SK-N-SH (cell line): ENCODE measurements around the gene FASLG. TPM values are rescaled to one million over a fixed set of nuclear protein-coding genes. Genes with fewer than 3 reads are reported as not detected.

Experiments used
- CTCF ChIA-PET: fragments of 300-600, 350-600 bp; formaldehyde crosslinking; extraction: SDS; loops from one replicate; lab custom pipeline; 2021; lab: Yijun Ruan, JAX
- POLR2A ChIA-PET: fragments of 350-600 bp; sonication (Branson Sonifier 250); formaldehyde crosslinking; extraction: SDS; loops from one replicate; lab custom pipeline; 2020; ENCODE audit warnings: antibody characterized with exemption, inconsistent platforms; lab: Yijun Ruan, JAX
- DNase-seq: peaks from one replicate; pipeline ENCODE4 v3.0.0; 2012
- H2AFZ ChIP-seq: fragments of 200-600 bp; sonication (generic); 2 replicates; pipeline ENCODE4 v1.8.1; 2016; ENCODE audit warnings: antibody characterized with exemption, mild to moderate bottlenecking, low read depth
- H3F3A ChIP-seq: fragments of 200-600 bp; sonication (generic); replicated peaks from 2 replicates; pipeline ENCODE3; 2016; ENCODE audit warnings: antibody characterized with exemption, mild to moderate bottlenecking; ENCODE audit not compliant: insufficient read depth
- H3K27ac ChIP-seq, 2 experiments: fragments of 200-500 bp in 1 of 2; fragments of 200-600 bp in 1 of 2; sonication (Bioruptor generic) in 1 of 2; sonication (generic), shearing (Covaris generic) in 1 of 2; 2 replicates each; pipeline versions ENCODE4 v1.5.1 to v1.6.1; 2014 to 2016; ENCODE audit warnings: low read depth in 2 of 2, inconsistent platforms in 1 of 2, low read length in 1 of 2, mild to moderate bottlenecking in 1 of 2, mixed read lengths in 1 of 2
- H3K27me3 ChIP-seq: fragments of 200-600 bp; sonication (generic), shearing (Covaris generic); 2 replicates; pipeline ENCODE4 v1.6.1; 2016; ENCODE audit warnings: mixed run types; ENCODE audit not compliant: insufficient read depth
- H3K36me3 ChIP-seq, 2 experiments: fragments of 200-500 bp in 1 of 2; fragments of 200-600 bp in 1 of 2; sonication (Bioruptor generic) in 1 of 2; sonication (generic) in 1 of 2; replicated peaks in 1 of 2; 2 replicates each; pipeline versions ENCODE3 to v1.5.1; 2014 to 2016; ENCODE audit warnings: low read length in 1 of 2, mild to moderate bottlenecking in 1 of 2; ENCODE audit not compliant: insufficient read depth in 2 of 2, control insufficient read depth in 1 of 2
- H3K4me1 ChIP-seq, 2 experiments: fragments of 200-500 bp in 1 of 2; fragments of 200-600 bp in 1 of 2; sonication (Bioruptor generic) in 1 of 2; sonication (generic), shearing (Covaris generic) in 1 of 2; 2 replicates each; pipeline versions ENCODE4 v1.5.1 to v1.6.1; 2014 to 2016; ENCODE audit warnings: low read depth in 1 of 2, low read length in 1 of 2, mixed run types in 1 of 2; ENCODE audit not compliant: insufficient read depth in 2 of 2, control insufficient read depth in 1 of 2
- H3K4me2 ChIP-seq: fragments of 200-600 bp; sonication (generic), shearing (Covaris generic); 2 replicates; pipeline ENCODE4 v1.6.1; 2017; ENCODE audit warnings: mixed run types
- H3K4me3 ChIP-seq, 2 experiments: fragments of 200-500 bp in 1 of 2; fragments of 200-600 bp in 1 of 2; sonication (Bioruptor generic) in 1 of 2; sonication (generic), shearing (Covaris generic) in 1 of 2; 2 replicates each; pipeline versions ENCODE4 v1.5.1 to v1.8.1; 2014 to 2016; ENCODE audit warnings: low read depth in 2 of 2, inconsistent platforms in 1 of 2, low read length in 1 of 2, mild to moderate bottlenecking in 1 of 2, mixed read lengths in 1 of 2, moderate library complexity in 1 of 2
- H3K79me2 ChIP-seq: fragments of 200-600 bp; sonication (generic); 2 replicates; pipeline ENCODE4 v1.8.1; 2017; ENCODE audit warnings: mild to moderate bottlenecking; ENCODE audit not compliant: insufficient read depth
- H3K9ac ChIP-seq: fragments of 200-600 bp; sonication (generic); 2 replicates; pipeline ENCODE4 v1.6.1; 2017; ENCODE audit warnings: mixed run types
- H3K9me2 ChIP-seq: fragments of 200-600 bp; sonication (generic); 2 replicates; pipeline ENCODE4 v1.6.1; 2017; ENCODE audit warnings: mixed run types
- H3K9me3 ChIP-seq: fragments of 200-600 bp; sonication (generic); 2 replicates; pipeline ENCODE4 v1.6.1; 2017; ENCODE audit warnings: mixed run types, mild to moderate bottlenecking, moderate library complexity
- H4K20me1 ChIP-seq: fragments of 200-600 bp; sonication (generic); 2 replicates; pipeline ENCODE4 v1.6.1; 2017; ENCODE audit warnings: mild to moderate bottlenecking, mixed run types; ENCODE audit not compliant: insufficient read depth
- ELF1 ChIP-seq: IDR thresholded peaks from 2 replicates; pipeline ENCODE4 v1.4.0; 2012
- FOSL2 ChIP-seq: IDR thresholded peaks from 2 replicates; pipeline ENCODE4 v1.4.0; 2012; ENCODE audit warnings: low read depth, mild to moderate bottlenecking, moderate library complexity, borderline replicate concordance
- GABPA ChIP-seq: IDR thresholded peaks from 2 replicates; pipeline ENCODE4 v1.4.0; 2012; ENCODE audit warnings: low read depth, mild to moderate bottlenecking
- GATA2 ChIP-seq: sonication (generic); formaldehyde crosslinking; IDR thresholded peaks from 2 replicates; pipeline ENCODE4 v1.5.0; 2020; ENCODE audit warnings: mild to moderate bottlenecking, missing genetic modification reagents
- JUND ChIP-seq: IDR thresholded peaks from 2 replicates; pipeline ENCODE4 v1.4.0; 2012
- MXI1 ChIP-seq: IDR thresholded peaks from 2 replicates; pipeline ENCODE4 v1.6.1; 2012; ENCODE audit warnings: mild to moderate bottlenecking, low read depth, low read length, improper control_type of control experiment
- NFIC ChIP-seq: IDR thresholded peaks from 2 replicates; pipeline ENCODE4 v1.4.0; 2012; ENCODE audit warnings: borderline replicate concordance
- POLR2AphosphoS5 ChIP-seq: IDR thresholded peaks from 2 replicates; pipeline ENCODE4 v1.6.1; 2012; ENCODE audit warnings: low read depth, low read length
- RAD21 ChIP-seq: IDR thresholded peaks from 2 replicates; pipeline ENCODE4 v1.6.1; 2012; ENCODE audit warnings: mild to moderate bottlenecking, low read length
- RXRA ChIP-seq: IDR thresholded peaks from 2 replicates; pipeline ENCODE4 v1.4.0; 2012; ENCODE audit warnings: low read depth, mild to moderate bottlenecking, borderline replicate concordance
- SIN3A ChIP-seq: IDR thresholded peaks from 2 replicates; pipeline ENCODE4 v1.6.1; 2012; ENCODE audit warnings: low read depth, mild to moderate bottlenecking, low read length, moderate library complexity, borderline replicate concordance
- TCF12 ChIP-seq: IDR thresholded peaks from 2 replicates; pipeline ENCODE4 v1.4.0; 2012
- YY1 ChIP-seq: IDR thresholded peaks from 2 replicates; pipeline ENCODE4 v1.4.0; 2012; ENCODE audit warnings: low read depth, mild to moderate bottlenecking
- WGBS: methylation state at CpG from one replicate; pipeline ENCODE4 v1.1.6; 2017; ENCODE audit warnings: low lambda C conversion rate; 5-methylcytosine and 5-hydroxymethylcytosine counted together
- polyA plus RNA-seq, 3 experiments: library from polyadenylated mRNA; depleted of rRNA; stranded (reverse); fragments of >200 nt; gene quantifications; 2 replicates each; pipeline ENCODE4 v1.2.3, GENCODE V29; 2012
- TF ChIP-seq, protein P1 (sequence below): IDR thresholded peaks from 2 replicates; pipeline ENCODE4 v1.4.0; 2012; ENCODE audit warnings: low read depth, borderline replicate concordance
- TF ChIP-seq, protein P2 (sequence below): fragments of 200-600 bp; sonication (generic); IDR thresholded peaks from 2 replicates; pipeline ENCODE4 v1.6.1; 2017; ENCODE audit warnings: antibody characterized with exemption, mild to moderate bottlenecking, moderate library complexity
- TF ChIP-seq, protein P3 (sequence below): fragments of 150-350 bp; IDR thresholded peaks from 2 replicates; pipeline ENCODE4 v1.6.1; 2017; ENCODE audit warnings: antibody characterized with exemption, low read length, low read depth, borderline replicate concordance

Gene FASLG
- polyA plus RNA-seq, 1 of the 3 experiments (the other 2 are of a cell fraction), result not detected

DNA sequence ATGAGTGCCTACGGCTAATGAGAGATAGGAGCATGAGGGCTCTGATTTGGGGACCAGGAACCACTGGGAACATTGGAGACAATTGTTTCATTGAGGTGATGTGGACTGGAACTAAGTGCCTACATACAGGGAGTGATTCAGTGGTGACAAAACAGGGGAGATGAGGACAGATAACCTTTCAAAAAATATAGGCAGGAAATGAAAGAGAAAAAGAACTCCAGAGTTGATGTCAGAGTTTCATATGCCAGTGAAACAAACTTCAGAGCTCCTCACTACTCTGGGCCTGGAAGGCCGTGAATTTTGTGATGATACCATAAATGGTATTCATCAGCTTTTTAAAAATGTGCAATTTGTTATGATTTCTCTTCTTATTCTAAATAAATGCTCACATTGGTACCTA lies 39.3 kb downstream of the FASLG start:
- CTCF ChIA-PET, result interaction anchor here (0.7 kb wide), 1 partner anchor 199 kb away, joined by 3 read pairs; no protein-coding TSS in a partner anchor
- Histone ChIP-seq H3K9ac (no peak overlapping the region), H3K4me1 (peaks cover 0 to 14% of the 10 kb centered on the region in 2 experiments; a peak in 3 of 4 replicates), H4K20me1 (no peaks in the 10 kb centered on the region), H3F3A (peaks cover 11% of the 10 kb centered on the region), H3K79me2 (no peaks in the 10 kb centered on the region), H3K36me3 (no peaks in the 10 kb centered on the region), H2AFZ (peak overlapping the region; percentile 83; the same call in 1 of the 2 replicates), H3K4me2 (no peak overlapping the region), H3K9me2 (no peaks in the 10 kb centered on the region), H3K4me3 (no peak overlapping the region), H3K27ac (peak overlapping the region in 1 of 2 experiments; percentile 51; a peak in 2 of 4 replicates), H3K27me3 (no peaks in the 10 kb centered on the region), H3K9me3 (no peaks in the 10 kb centered on the region)
- 78% methylated on average over 2 of the region's 2 CpGs for WGBS
- TF ChIP-seq JUND (no peak), RXRA (no peak), TCF12 (no peak), GATA2 (CRISPR knock-in tag) (no peak), SIN3A (no peak), FOSL2 (no peak), POLR2AphosphoS5 (no peak), NFIC (no peak), MXI1 (no peak), GABPA (no peak)
- TF ChIP-seq, protein P1, sequence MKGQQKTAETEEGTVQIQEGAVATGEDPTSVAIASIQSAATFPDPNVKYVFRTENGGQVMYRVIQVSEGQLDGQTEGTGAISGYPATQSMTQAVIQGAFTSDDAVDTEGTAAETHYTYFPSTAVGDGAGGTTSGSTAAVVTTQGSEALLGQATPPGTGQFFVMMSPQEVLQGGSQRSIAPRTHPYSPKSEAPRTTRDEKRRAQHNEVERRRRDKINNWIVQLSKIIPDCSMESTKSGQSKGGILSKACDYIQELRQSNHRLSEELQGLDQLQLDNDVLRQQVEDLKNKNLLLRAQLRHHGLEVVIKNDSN, result no peak
- TF ChIP-seq, protein P2, sequence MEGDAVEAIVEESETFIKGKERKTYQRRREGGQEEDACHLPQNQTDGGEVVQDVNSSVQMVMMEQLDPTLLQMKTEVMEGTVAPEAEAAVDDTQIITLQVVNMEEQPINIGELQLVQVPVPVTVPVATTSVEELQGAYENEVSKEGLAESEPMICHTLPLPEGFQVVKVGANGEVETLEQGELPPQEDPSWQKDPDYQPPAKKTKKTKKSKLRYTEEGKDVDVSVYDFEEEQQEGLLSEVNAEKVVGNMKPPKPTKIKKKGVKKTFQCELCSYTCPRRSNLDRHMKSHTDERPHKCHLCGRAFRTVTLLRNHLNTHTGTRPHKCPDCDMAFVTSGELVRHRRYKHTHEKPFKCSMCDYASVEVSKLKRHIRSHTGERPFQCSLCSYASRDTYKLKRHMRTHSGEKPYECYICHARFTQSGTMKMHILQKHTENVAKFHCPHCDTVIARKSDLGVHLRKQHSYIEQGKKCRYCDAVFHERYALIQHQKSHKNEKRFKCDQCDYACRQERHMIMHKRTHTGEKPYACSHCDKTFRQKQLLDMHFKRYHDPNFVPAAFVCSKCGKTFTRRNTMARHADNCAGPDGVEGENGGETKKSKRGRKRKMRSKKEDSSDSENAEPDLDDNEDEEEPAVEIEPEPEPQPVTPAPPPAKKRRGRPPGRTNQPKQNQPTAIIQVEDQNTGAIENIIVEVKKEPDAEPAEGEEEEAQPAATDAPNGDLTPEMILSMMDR, result no peak
- DNase-seq, result no peak
- POLR2A ChIA-PET, result no interaction called here

DNA sequence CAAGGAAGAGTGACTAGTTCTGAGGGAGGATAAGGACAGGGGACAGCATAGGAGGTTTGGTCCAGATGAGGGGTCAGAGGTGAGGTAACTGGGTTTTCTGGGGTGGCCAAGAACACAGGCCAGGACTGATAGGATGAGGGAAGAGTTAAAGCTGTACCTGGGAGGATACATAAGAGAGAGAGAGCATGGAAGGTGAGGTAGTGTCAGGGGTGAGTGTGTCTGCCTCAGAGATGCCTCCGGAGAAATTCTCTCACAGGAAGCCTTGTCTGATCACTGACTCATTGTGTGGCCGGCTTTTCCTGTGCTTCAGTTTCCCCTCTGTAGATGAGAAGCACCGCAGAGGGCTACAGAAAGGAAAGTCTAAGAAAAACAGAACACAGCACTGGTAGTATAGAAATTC lies 40.2 kb downstream of the FASLG start:
- H3K79me2 ChIP-seq, result no peaks in the 10 kb centered on the region
- ChIA-PET CTCF (interaction anchor here (1.0 to 1.5 kb wide), 2 partner anchors 9 to 66 kb away, joined by 3 read pairs; no protein-coding TSS in a partner anchor), POLR2A (no interaction called here)
- no peak overlapping the region for H3K9ac ChIP-seq
- H2AFZ ChIP-seq, result peak overlapping the region; percentile 83
- H3K4me1 ChIP-seq, result peaks cover 0 to 14% of the 10 kb centered on the region in 2 experiments; a peak in 3 of 4 replicates
- no peaks in the 10 kb centered on the region for H3K36me3 ChIP-seq
- 11% methylated on average over 3 of the region's 3 CpGs for WGBS
- peaks cover 11% of the 10 kb centered on the region for H3F3A ChIP-seq
- TF ChIP-seq JUND (peak; percentile 21; the same call in 1 of the 2 replicates), SIN3A (no peak), ELF1 (no peak), RAD21 (no peak), FOSL2 (peak; percentile 51; the same call in 1 of the 2 replicates), YY1 (no peak)
- TF ChIP-seq, protein P1, result no peak
- TF ChIP-seq, protein P3, sequence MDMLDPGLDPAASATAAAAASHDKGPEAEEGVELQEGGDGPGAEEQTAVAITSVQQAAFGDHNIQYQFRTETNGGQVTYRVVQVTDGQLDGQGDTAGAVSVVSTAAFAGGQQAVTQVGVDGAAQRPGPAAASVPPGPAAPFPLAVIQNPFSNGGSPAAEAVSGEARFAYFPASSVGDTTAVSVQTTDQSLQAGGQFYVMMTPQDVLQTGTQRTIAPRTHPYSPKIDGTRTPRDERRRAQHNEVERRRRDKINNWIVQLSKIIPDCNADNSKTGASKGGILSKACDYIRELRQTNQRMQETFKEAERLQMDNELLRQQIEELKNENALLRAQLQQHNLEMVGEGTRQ, result no peak
- DNase-seq, result no peak
- no peaks in the 10 kb centered on the region for H3K27me3 ChIP-seq
- H3K9me3 ChIP-seq, result no peaks in the 10 kb centered on the region
- peak overlapping the region; percentile 54 for H3K4me2 ChIP-seq
- peak overlapping the region in 1 of 2 experiments; percentile 51; a peak in 2 of 4 replicates for H3K27ac ChIP-seq
- no peaks in the 10 kb centered on the region for H3K9me2 ChIP-seq
- H4K20me1 ChIP-seq, result no peaks in the 10 kb centered on the region
- no peak overlapping the region for H3K4me3 ChIP-seq
